K562 (cell line): ENCODE results near the gene ANKRD16. TPM values are rescaled to one million over a fixed set of nuclear protein-coding genes. Genes with fewer than 3 reads are reported as not detected.

ENCODE experiments used
- CBX8 ChIP-seq: fragments of 200-600 bp; sonication (generic); IDR thresholded peaks from 2 replicates; pipeline ENCODE4 v1.6.1; 2012; ENCODE audit warnings: borderline replicate concordance, mixed run types, low read depth, mild to moderate bottlenecking, moderate library complexity, mixed read lengths, low read length, control low read depth, inconsistent platforms; ENCODE audit not compliant: poor library complexity, severe bottlenecking; ENCODE audit errors: extremely low read depth
- E2F8 ChIP-seq: fragments of 450-650 bp; IDR thresholded peaks from 2 replicates; pipeline ENCODE4 v1.7.1; 2018; ENCODE audit warnings: mild to moderate bottlenecking, low read depth; ENCODE audit not compliant: partially characterized antibody
- FOS ChIP-seq: IDR thresholded peaks from 3 replicates; pipeline ENCODE4 v1.6.1; 2011; ENCODE audit not compliant: insufficient read length; ENCODE audit errors: extremely low read depth
- FOXP4 ChIP-seq: sonication (generic); formaldehyde crosslinking; IDR thresholded peaks from 2 replicates; pipeline ENCODE4 v1.8.0; 2022; ENCODE audit warnings: mild to moderate bottlenecking, missing genetic modification reagents, borderline replicate concordance
- GTF2E2 ChIP-seq: fragments of 200-800 bp; sonication (Bioruptor generic); IDR thresholded peaks from 2 replicates; pipeline ENCODE4 v1.6.1; 2016; ENCODE audit warnings: missing genetic modification characterization, missing compliant biosample characterization
- MTF1 ChIP-seq: fragments of 250-450 bp; sonication (Bioruptor Pico); IDR thresholded peaks from 2 replicates; pipeline ENCODE4 v1.9.0; 2021; ENCODE audit warnings: moderate library complexity, mild to moderate bottlenecking, inconsistent platforms, borderline replicate concordance
- NFATC3 ChIP-seq: fragments of 450-650 bp; IDR thresholded peaks from 2 replicates; pipeline ENCODE4 v1.6.1; 2017; ENCODE audit warnings: mild to moderate bottlenecking
- POLR2G ChIP-seq: fragments of 200-400 bp; formaldehyde crosslinking; IDR thresholded peaks from 2 replicates; pipeline ENCODE4 v1.6.1; 2017; ENCODE audit warnings: low read depth, mild to moderate bottlenecking, antibody characterized with exemption, low read length, moderate library complexity
- RBM34 ChIP-seq: fragments of 200-400 bp; formaldehyde crosslinking; IDR thresholded peaks from 2 replicates; pipeline ENCODE4 v1.6.1; 2018; ENCODE audit warnings: low read length, borderline replicate concordance; ENCODE audit not compliant: insufficient read depth
- REST ChIP-seq, 2 experiments: fragments of 450-650 bp; formaldehyde crosslinking in 1 of 2; IDR thresholded peaks; 2 replicates each; pipeline versions ENCODE4 v1.4.0 to v1.6.1; 2014 to 2020; ENCODE audit warnings: mild to moderate bottlenecking in 2 of 2, borderline replicate concordance in 1 of 2, low read depth in 1 of 2
- SRSF9 ChIP-seq: fragments of 200-400 bp; formaldehyde crosslinking; IDR thresholded peaks from 2 replicates; pipeline ENCODE4 v1.6.1; 2017; ENCODE audit warnings: low read depth, low read length, borderline replicate concordance
- ZNF212 ChIP-seq: fragments of 450-650 bp; formaldehyde crosslinking; IDR thresholded peaks from 2 replicates; pipeline ENCODE4 v1.4.0; 2020; ENCODE audit warnings: mild to moderate bottlenecking
- ZNF57 ChIP-seq: fragments of 450-650 bp; formaldehyde crosslinking; IDR thresholded peaks from 2 replicates; pipeline ENCODE4 v1.4.0; 2020; ENCODE audit warnings: mild to moderate bottlenecking, moderate library complexity
- polyA plus RNA-seq, 8 experiments: library from polyadenylated mRNA; depleted of rRNA in 4 of 8; stranded (reverse) in 5 of 8; unstranded in 3 of 8; fragments of >200 nt; fragmentation: Nextera tagmentation in 2 of 8; fragmentation: Illumina TruSeq in 1 of 8; extraction: Ambion mirVana in 2 of 8; extraction: Trizol in 1 of 8; gene quantifications; 2 replicates each; pipeline versions ENCODE4 v1.2.1 to v1.2.3, GENCODE V29; 2011 to 2014; ENCODE audit warnings: inconsistent platforms in 1 of 8, missing spikeins in 1 of 8
- total RNA-seq, 7 experiments: library from RNA; depleted of rRNA in 6 of 7; stranded (reverse); fragments of >200 nt in 6 of 7; fragmentation: Illumina TruSeq in 2 of 7; extraction: Trizol in 2 of 7; gene quantifications; 2 replicates each; pipeline versions ENCODE4 v1.2.1 to v1.2.3, GENCODE V29; 2011 to 2021; ENCODE audit warnings: low replicate concordance in 1 of 7

Gene ANKRD16
- total and polyA plus RNA-seq, 9 of the 15 experiments (the other 6 are each of a cell fraction or from before 2014, with no cell fraction given): 1.5 to 16.0 (median 9.5) TPM

GRCh38 chr10:5873515-5873995 lies 16.1 kb downstream of the ANKRD16 start (continued):
- no peak for TF ChIP-seq FOS
- peak; percentile 40 for TF ChIP-seq E2F8
- TF ChIP-seq ZNF57 (CRISPR knock-in tag): no peak
- TF ChIP-seq NFATC3: 0 out of 2 replicates have a peak, but pooled peaks have one; percentile 38
- no peak for TF ChIP-seq RBM34
- TF ChIP-seq REST (IDR thresholded peaks at IDR 0.05; ENCODE audit: borderline replicate concordance): peak; percentile 60; the same call in 1 of the 2 replicates
- TF ChIP-seq REST (CRISPR knock-in tag; IDR thresholded peaks at IDR 0.05; ENCODE audit: low read depth): no peak
- TF ChIP-seq CBX8: no peak
- no peak for TF ChIP-seq SRSF9
- no peak for TF ChIP-seq POLR2G
- TF ChIP-seq GTF2E2 (tag): no peak
- no peak for TF ChIP-seq FOXP4 (CRISPR knock-in tag)
- no peak for TF ChIP-seq ZNF212 (CRISPR knock-in tag)
- no peak for TF ChIP-seq MTF1 (CRISPR knock-in tag)
